WI38 (cell line): ENCODE results near the gene DAP.

Experiments
- H3K4me3 ChIP-seq: 2 replicates; pipeline ENCODE4 v1.5.1; 2011; ENCODE audit warnings: low read depth, mild to moderate bottlenecking, control low read depth, low read length
- CTCF ChIP-seq: IDR thresholded peaks from 2 replicates; pipeline ENCODE4 v1.5.1; 2012; ENCODE audit warnings: low read depth, mild to moderate bottlenecking, control low read depth, low read length

The DAP gene

GRCh38 chr5:10654566-10654965, 106.5 kb downstream of the DAP start:
- H3K4me3 ChIP-seq, result no peak overlapping the region
- TF ChIP-seq CTCF, result no peak

- H3K4me3 ChIP-seq, result no peak overlapping the region
- no peak for TF ChIP-seq CTCF
These were observed 107.2 kb downstream of the DAP start for GRCh38 chr5:10653751-10654400.

GRCh38 chr5:10653043-10653442, 108.0 kb downstream of the DAP start:
- TF ChIP-seq CTCF, result no peak
- no peak overlapping the region for H3K4me3 ChIP-seq

GRCh38 chr5:10652606-10653005, 108.4 kb downstream of the DAP start:
- H3K4me3 ChIP-seq, result no peak overlapping the region
- no peak for TF ChIP-seq CTCF

- no peak overlapping the region for H3K4me3 ChIP-seq
- no peak for TF ChIP-seq CTCF
These were observed 108.9 kb downstream of the DAP start for GRCh38 chr5:10652151-10652550.

- TF ChIP-seq CTCF, result no peak
- H3K4me3 ChIP-seq, result no peak overlapping the region
These were observed 111.2 kb downstream of the DAP start for GRCh38 chr5:10649666-10650380.
